ENCODE data around the gene PREX1.
"Not testable (repeated sequence)": the region's sequence is repeated elsewhere in the genome, so short reads cannot be mapped to it uniquely, and the experiment has no call there.

Gene PREX1

GRCh38 chr20:48841196-48841874 lies 13.5 kb upstream of the PREX1 start:
- H3K9me3 ChIP-seq (ENCODE audit: control insufficient read depth, insufficient read depth, low read length), result no peaks in the 10 kb centered on the region
- H3K36me3 ChIP-seq (ENCODE audit: insufficient read depth, low read length), result no peaks in the 10 kb centered on the region
- H3K9ac ChIP-seq (ENCODE audit: low read depth, low read length), result no peak overlapping the region
- H3K4me1 ChIP-seq (ENCODE audit: insufficient read depth, low read length), result no peaks in the 10 kb centered on the region

- H3K4me1 ChIP-seq (ENCODE audit: insufficient read depth, low read length), result no peaks in the 10 kb centered on the region
- no peak overlapping the region for H3K9ac ChIP-seq (ENCODE audit: low read depth, low read length)
- H3K9me3 ChIP-seq (ENCODE audit: control insufficient read depth, insufficient read depth, low read length), result no peaks in the 10 kb centered on the region
- H3K36me3 ChIP-seq (ENCODE audit: insufficient read depth, low read length), result no peaks in the 10 kb centered on the region
Observed at GRCh38 chr20:48839154-48839917, 11.5 kb upstream of the PREX1 start.

- no peak overlapping the region for H3K9ac ChIP-seq (ENCODE audit: low read depth, low read length)
- 0 out of 2 replicates have a peak, but pooled peaks cover 9% of the 10 kb centered on the region for H3K4me1 ChIP-seq (ENCODE audit: insufficient read depth, low read length)
- H3K36me3 ChIP-seq (ENCODE audit: insufficient read depth, low read length), result no peaks in the 10 kb centered on the region
- no peaks in the 10 kb centered on the region for H3K9me3 ChIP-seq (ENCODE audit: control insufficient read depth, insufficient read depth, low read length)
Observed at GRCh38 chr20:48837014-48837413, 9.2 kb upstream of the PREX1 start.

- no peaks in the 10 kb centered on the region for H3K36me3 ChIP-seq (ENCODE audit: insufficient read depth, low read length)
- H3K9ac ChIP-seq (ENCODE audit: low read depth, low read length), result no peak overlapping the region
- H3K9me3 ChIP-seq (ENCODE audit: control insufficient read depth, insufficient read depth, low read length), result no peaks in the 10 kb centered on the region
- 0 out of 2 replicates have a peak, but pooled peaks cover 12% of the 10 kb centered on the region for H3K4me1 ChIP-seq (ENCODE audit: insufficient read depth, low read length)
Observed at GRCh38 chr20:48835390-48835789, 7.6 kb upstream of the PREX1 start.

GRCh38 chr20:48834278-48834677 lies 6.5 kb upstream of the PREX1 start:
- no peaks in the 10 kb centered on the region for H3K9me3 ChIP-seq (ENCODE audit: control insufficient read depth, insufficient read depth, low read length)
- H3K9ac ChIP-seq (ENCODE audit: low read depth, low read length), result no peak overlapping the region
- no peaks in the 10 kb centered on the region for H3K36me3 ChIP-seq (ENCODE audit: insufficient read depth, low read length)
- 0 out of 2 replicates have a peak, but pooled peaks cover 12% of the 10 kb centered on the region for H3K4me1 ChIP-seq (ENCODE audit: insufficient read depth, low read length)

- H3K9ac ChIP-seq (ENCODE audit: low read depth, low read length), result no peak overlapping the region
- H3K4me1 ChIP-seq (ENCODE audit: insufficient read depth, low read length), result 0 out of 2 replicates have a peak, but pooled peaks cover 12% of the 10 kb centered on the region
- H3K36me3 ChIP-seq (ENCODE audit: insufficient read depth, low read length), result no peaks in the 10 kb centered on the region
- H3K9me3 ChIP-seq (ENCODE audit: control insufficient read depth, insufficient read depth, low read length), result no peaks in the 10 kb centered on the region; the same call in 1 of the 2 replicates
Observed at GRCh38 chr20:48832405-48832730, 4.6 kb upstream of the PREX1 start.

- Histone ChIP-seq H3K4me1 (ENCODE audit: insufficient read depth, low read length) (0 out of 2 replicates have a peak, but pooled peaks cover 12% of the 10 kb centered on the region), H3K9me3 (ENCODE audit: control insufficient read depth, insufficient read depth, low read length) (no peaks in the 10 kb centered on the region; the same call in 1 of the 2 replicates), H3K36me3 (ENCODE audit: insufficient read depth, low read length) (no peaks in the 10 kb centered on the region), H3K9ac (ENCODE audit: low read depth, low read length) (no peak overlapping the region)
Observed at GRCh38 chr20:48831718-48832404, 4.1 kb upstream of the PREX1 start.

GRCh38 chr20:48830826-48831318 lies 3.1 kb upstream of the PREX1 start:
- no peak overlapping the region for H3K9ac ChIP-seq (ENCODE audit: low read depth, low read length)
- H3K4me1 ChIP-seq (ENCODE audit: insufficient read depth, low read length), result 0 out of 2 replicates have a peak, but pooled peaks cover 12% of the 10 kb centered on the region
- H3K9me3 ChIP-seq (ENCODE audit: control insufficient read depth, insufficient read depth, low read length), result no peaks in the 10 kb centered on the region; the same call in 1 of the 2 replicates
- no peaks in the 10 kb centered on the region for H3K36me3 ChIP-seq (ENCODE audit: insufficient read depth, low read length)

- Histone ChIP-seq H3K9ac (ENCODE audit: low read depth, low read length) (no peak overlapping the region), H3K36me3 (ENCODE audit: insufficient read depth, low read length) (no peaks in the 10 kb centered on the region), H3K9me3 (ENCODE audit: control insufficient read depth, insufficient read depth, low read length) (no peaks in the 10 kb centered on the region; the same call in 1 of the 2 replicates), H3K4me1 (ENCODE audit: insufficient read depth, low read length) (peaks cover 17% of the 10 kb centered on the region)
Observed at GRCh38 chr20:48829940-48830339, 2.1 kb upstream of the PREX1 start.

- Histone ChIP-seq H3K36me3 (ENCODE audit: insufficient read depth, low read length) (no peaks in the 10 kb centered on the region), H3K9me3 (ENCODE audit: control insufficient read depth, insufficient read depth, low read length) (no peaks in the 10 kb centered on the region; the same call in 1 of the 2 replicates), H3K9ac (ENCODE audit: low read depth, low read length) (peak overlapping the region; percentile 87; the same call in 1 of the 2 replicates), H3K4me1 (ENCODE audit: insufficient read depth, low read length) (peaks cover 21% of the 10 kb centered on the region)
Observed at GRCh38 chr20:48828734-48829460, 1.1 kb upstream of the PREX1 start.

GRCh38 chr20:48826883-48827771 lies 672 bp downstream of the PREX1 start:
- Histone ChIP-seq H3K4me1 (ENCODE audit: insufficient read depth, low read length) (peaks cover 13% of the 10 kb centered on the region), H3K9me3 (ENCODE audit: control insufficient read depth, insufficient read depth, low read length) (no peaks in the 10 kb centered on the region; the same call in 1 of the 2 replicates), H3K36me3 (ENCODE audit: insufficient read depth, low read length) (no peaks in the 10 kb centered on the region), H3K9ac (ENCODE audit: low read depth, low read length) (peak overlapping the region; percentile 84)

- peak overlapping the region; percentile 84; the same call in 1 of the 2 replicates for H3K9ac ChIP-seq (ENCODE audit: low read depth, low read length)
- H3K9me3 ChIP-seq (ENCODE audit: control insufficient read depth, insufficient read depth, low read length); H3K4me1 ChIP-seq (ENCODE audit: insufficient read depth, low read length); H3K36me3 ChIP-seq (ENCODE audit: insufficient read depth, low read length): not testable (repeated sequence)
Observed at GRCh38 chr20:48826480-48826879, 1.3 kb downstream of the PREX1 start.

GRCh38 chr20:48826069-48826468 lies 1.7 kb downstream of the PREX1 start:
- H3K9me3 ChIP-seq (ENCODE audit: control insufficient read depth, insufficient read depth, low read length), result no peaks in the 10 kb centered on the region; the same call in 1 of the 2 replicates
- peaks cover 9% of the 10 kb centered on the region for H3K4me1 ChIP-seq (ENCODE audit: insufficient read depth, low read length)
- no peaks in the 10 kb centered on the region for H3K36me3 ChIP-seq (ENCODE audit: insufficient read depth, low read length)
- peak overlapping the region; percentile 84; the same call in 1 of the 2 replicates for H3K9ac ChIP-seq (ENCODE audit: low read depth, low read length)
